Fibroblast of lung (primary cell): ENCODE results near the gene FHIT. TPM values are rescaled to one million over a fixed set of nuclear protein-coding genes. Genes with fewer than 3 reads are reported as not detected.

Source experiments
- DNase-seq, 2 donors: peaks; one replicate each; pipeline versions ENCODE4 v3.0.0 to v3.0.0-alpha.2; 2010; ENCODE audit warnings: low read depth in 2 of 2
- H2AFZ ChIP-seq: 2 replicates; pipeline ENCODE4 v1.5.1; 2012; ENCODE audit warnings: low read length, control low read depth, inconsistent platforms
- H3K27ac ChIP-seq: 2 replicates; pipeline ENCODE4 v1.5.1; 2011; ENCODE audit warnings: low read length, control low read depth; ENCODE audit not compliant: insufficient read depth
- H3K27me3 ChIP-seq: 2 replicates; pipeline ENCODE4 v1.5.1; 2011; ENCODE audit warnings: mild to moderate bottlenecking, low read length; ENCODE audit not compliant: control insufficient read depth, insufficient read depth
- H3K36me3 ChIP-seq: 2 replicates; pipeline ENCODE4 v1.5.1; 2011; ENCODE audit warnings: low read length; ENCODE audit not compliant: control insufficient read depth, insufficient read depth
- H3K4me1 ChIP-seq: 2 replicates; pipeline ENCODE4 v1.5.1; 2011; ENCODE audit warnings: low read length; ENCODE audit not compliant: control insufficient read depth, insufficient read depth; ENCODE audit errors: extremely low read depth
- H3K4me2 ChIP-seq: 2 replicates; pipeline ENCODE4 v1.5.1; 2011; ENCODE audit warnings: low read length, control low read depth; ENCODE audit not compliant: insufficient read depth; ENCODE audit errors: extremely low read depth
- H3K4me3 ChIP-seq, 4 experiments: fragments of 200-600 bp in 1 of 4; sonication (generic) in 1 of 4; replicated peaks in 1 of 4; 2 replicates each; pipeline ENCODE4 v1.5.1; 2011 to 2016; ENCODE audit warnings: low read length in 4 of 4, low read depth in 3 of 4, mild to moderate bottlenecking in 3 of 4, control low read depth in 2 of 4, inconsistent platforms in 1 of 4, mixed read lengths in 1 of 4; ENCODE audit not compliant: insufficient read depth in 1 of 4; ENCODE audit errors: control extremely low read depth in 1 of 4
- H3K79me2 ChIP-seq: 2 replicates; pipeline ENCODE4 v1.5.1; 2012; ENCODE audit warnings: mild to moderate bottlenecking, low read length, inconsistent platforms; ENCODE audit not compliant: control insufficient read depth, insufficient read depth
- H3K9ac ChIP-seq: 2 replicates; pipeline ENCODE4 v1.5.1; 2011; ENCODE audit warnings: mild to moderate bottlenecking, low read length, control low read depth; ENCODE audit not compliant: insufficient read depth
- H3K9me3 ChIP-seq: 2 replicates; pipeline ENCODE4 v1.5.1; 2012; ENCODE audit warnings: low read depth, low read length; ENCODE audit not compliant: control insufficient read depth, insufficient read depth
- H4K20me1 ChIP-seq: 2 replicates; pipeline ENCODE4 v1.5.1; 2011; ENCODE audit warnings: low read length; ENCODE audit not compliant: control insufficient read depth, insufficient read depth; ENCODE audit errors: extremely low read depth
- CTCF ChIP-seq, 2 donors: IDR thresholded peaks in 1 of 2; conservative IDR thresholded peaks in 1 of 2; 1 replicate in 1 of 2; 2 replicates in 1 of 2; pipeline ENCODE4 v1.5.1; 2011 to 2012; ENCODE audit warnings: low read length in 2 of 2, control low read depth in 1 of 2, inconsistent platforms in 1 of 2, low read depth in 1 of 2, mild to moderate bottlenecking in 1 of 2
- EZH2 ChIP-seq: IDR thresholded peaks from 2 replicates; pipeline ENCODE4 v1.5.1; 2012; ENCODE audit warnings: low read length, control low read depth, mild to moderate bottlenecking; ENCODE audit errors: missing control alignments
- polyA plus RNA-seq, 2 donors: library from polyadenylated mRNA; depleted of rRNA in 1 of 2; stranded (reverse) in 1 of 2; unstranded in 1 of 2; fragments of >200 nt; gene quantifications; 2 replicates each; pipeline ENCODE4 v1.2.1, GENCODE V29; 2011 to 2012; ENCODE audit warnings: missing spikeins in 1 of 2
- total RNA-seq: library from RNA; depleted of rRNA; stranded (reverse); fragments of >200 nt; gene quantifications from 2 replicates; pipeline ENCODE4 v1.2.1, GENCODE V29; 2014

FHIT gene
- total and polyA plus RNA-seq, 2 donors (not counting 1 experiment from before 2014, with no cell fraction given): 0.79 to 2.1 TPM

GRCh38 chr3:60207905-60208304 lies 1043.3 kb downstream of the FHIT start:
- no peaks in the 10 kb centered on the region for H3K27me3 ChIP-seq
- H2AFZ ChIP-seq: no peak overlapping the region
- H3K9ac ChIP-seq: no peak overlapping the region
- H3K9me3 ChIP-seq: no peaks in the 10 kb centered on the region
- H3K4me1 ChIP-seq: no peaks in the 10 kb centered on the region
- H3K4me3 ChIP-seq: no peak overlapping the region
- no peaks in the 10 kb centered on the region for H3K79me2 ChIP-seq
- DNase-seq: peak in 1 of 2 donors; percentile 24
- H4K20me1 ChIP-seq: no peaks in the 10 kb centered on the region
- no peaks in the 10 kb centered on the region for H3K36me3 ChIP-seq
- no peak overlapping the region for H3K27ac ChIP-seq
- H3K4me2 ChIP-seq: no peak overlapping the region
- TF ChIP-seq CTCF (conservative IDR thresholded peaks at IDR 0.05 in 1 of 2, IDR thresholded peaks at IDR 0.05 in 1 of 2; ENCODE audit: low read depth in 1 of 2, low read length in 2 of 2) (no peak), EZH2 (no peak)

GRCh38 chr3:60206206-60206605 lies 1045.0 kb downstream of the FHIT start:
- Histone ChIP-seq H3K9ac (no peak overlapping the region), H3K4me1 (no peaks in the 10 kb centered on the region), H3K36me3 (no peaks in the 10 kb centered on the region), H3K27me3 (no peaks in the 10 kb centered on the region), H3K27ac (no peak overlapping the region), H4K20me1 (no peaks in the 10 kb centered on the region), H3K4me2 (no peak overlapping the region), H3K4me3 (no peak overlapping the region), H3K9me3 (no peaks in the 10 kb centered on the region), H3K79me2 (no peaks in the 10 kb centered on the region), H2AFZ (no peak overlapping the region)
- TF ChIP-seq CTCF (conservative IDR thresholded peaks at IDR 0.05 in 1 of 2, IDR thresholded peaks at IDR 0.05 in 1 of 2; ENCODE audit: low read depth in 1 of 2, low read length in 2 of 2) (no peak), EZH2 (no peak)
- no peak for DNase-seq

- H4K20me1 ChIP-seq: no peaks in the 10 kb centered on the region
- H3K79me2 ChIP-seq: no peaks in the 10 kb centered on the region
- TF ChIP-seq EZH2 (no peak), CTCF (conservative IDR thresholded peaks at IDR 0.05 in 1 of 2, IDR thresholded peaks at IDR 0.05 in 1 of 2; ENCODE audit: low read depth in 1 of 2, low read length in 2 of 2) (no peak)
- no peak overlapping the region for H3K4me3 ChIP-seq
- H3K36me3 ChIP-seq: no peaks in the 10 kb centered on the region
- H3K27me3 ChIP-seq: no peaks in the 10 kb centered on the region
- no peak overlapping the region for H3K4me2 ChIP-seq
- H3K27ac ChIP-seq: no peak overlapping the region
- no peak for DNase-seq
- H2AFZ ChIP-seq: no peak overlapping the region
- H3K4me1 ChIP-seq: no peaks in the 10 kb centered on the region
- H3K9me3 ChIP-seq: no peaks in the 10 kb centered on the region
- no peak overlapping the region for H3K9ac ChIP-seq
Observed at GRCh38 chr3:60202052-60202726, 1049.1 kb downstream of the FHIT start.
